Adipocyte (in vitro differentiated cells): ENCODE measurements around the gene CYB5R3.

Experiments
- DNase-seq: peaks from one replicate; pipeline ENCODE4 v3.0.0-alpha.2; 2015; ENCODE audit warnings: low read depth
- H3K27me3 ChIP-seq: replicated peaks from 2 replicates; pipeline ENCODE4 v1.7.0; 2013; ENCODE audit warnings: mild to moderate bottlenecking, low read length, moderate library complexity; ENCODE audit not compliant: control insufficient read depth, insufficient read depth
- H3K36me3 ChIP-seq: 2 replicates; pipeline ENCODE4 v1.7.0; 2013; ENCODE audit warnings: low read length, mild to moderate bottlenecking, moderate library complexity; ENCODE audit not compliant: control insufficient read depth, insufficient read depth, severe bottlenecking
- H3K4me1 ChIP-seq: 2 replicates; pipeline ENCODE4 v1.7.0; 2013; ENCODE audit warnings: mild to moderate bottlenecking, low read length, moderate library complexity; ENCODE audit not compliant: control insufficient read depth, insufficient read depth
- H3K4me3 ChIP-seq: 2 replicates; pipeline ENCODE4 v1.7.0; 2013; ENCODE audit warnings: mild to moderate bottlenecking, low read length, moderate library complexity
- H3K9ac ChIP-seq: 2 replicates; pipeline ENCODE4 v1.7.0; 2013; ENCODE audit warnings: mild to moderate bottlenecking, low read length, moderate library complexity
- H3K9me3 ChIP-seq: 2 replicates; pipeline ENCODE4 v1.7.0; 2013; ENCODE audit warnings: mild to moderate bottlenecking, low read length, moderate library complexity; ENCODE audit not compliant: control insufficient read depth

Gene CYB5R3

DNA sequence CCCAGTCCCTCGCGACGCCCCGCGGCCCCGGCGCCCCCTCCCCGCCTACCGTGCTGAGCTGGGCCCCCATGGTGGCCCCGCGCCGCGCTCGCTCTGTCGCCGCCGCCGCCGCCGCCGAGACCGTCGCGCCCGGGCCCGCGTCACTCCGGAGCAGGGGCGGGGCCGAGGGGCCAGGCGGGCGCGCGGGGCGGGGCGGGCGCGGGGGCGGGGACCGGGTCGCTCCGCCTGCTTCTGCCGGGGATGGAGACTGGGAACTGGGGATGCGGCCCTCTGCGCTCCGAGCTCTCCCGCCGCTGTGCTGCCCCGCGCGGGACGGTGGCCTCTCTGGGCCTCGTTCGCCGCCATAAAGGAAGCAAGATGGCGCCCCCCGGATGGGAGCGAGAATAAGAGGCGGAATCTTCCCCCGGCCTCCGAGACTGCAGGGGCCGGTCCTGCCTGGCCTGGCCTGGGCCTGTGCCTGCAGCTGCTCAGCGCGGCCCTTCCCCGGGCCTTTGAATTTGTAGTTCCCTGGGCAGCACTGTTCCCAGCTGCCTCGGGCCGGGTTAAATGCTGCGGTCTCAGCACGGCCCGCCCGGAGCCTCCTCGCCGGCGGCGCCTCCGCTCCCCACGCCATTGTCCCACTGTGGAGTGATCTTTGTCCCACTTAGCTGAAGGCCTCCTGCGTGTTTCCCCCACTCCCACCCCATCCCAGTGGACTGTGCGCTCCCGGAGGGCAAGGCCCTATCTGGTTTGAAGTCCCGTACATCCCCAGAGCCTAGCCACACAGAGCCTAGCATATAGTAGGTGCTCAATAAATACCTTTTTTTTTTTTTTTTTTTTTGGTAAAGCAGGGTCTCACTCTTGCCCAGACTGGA is at the start of gene CYB5R3:
Gene CYB5R3, minus strand, starts transcription at position 147 of the 854 bp plus-strand sequence. Its CDS starts 77 bp downstream, at position 70.
- peak within 1 kb of the TSS; percentile 97 for H3K9ac ChIP-seq

DNA sequence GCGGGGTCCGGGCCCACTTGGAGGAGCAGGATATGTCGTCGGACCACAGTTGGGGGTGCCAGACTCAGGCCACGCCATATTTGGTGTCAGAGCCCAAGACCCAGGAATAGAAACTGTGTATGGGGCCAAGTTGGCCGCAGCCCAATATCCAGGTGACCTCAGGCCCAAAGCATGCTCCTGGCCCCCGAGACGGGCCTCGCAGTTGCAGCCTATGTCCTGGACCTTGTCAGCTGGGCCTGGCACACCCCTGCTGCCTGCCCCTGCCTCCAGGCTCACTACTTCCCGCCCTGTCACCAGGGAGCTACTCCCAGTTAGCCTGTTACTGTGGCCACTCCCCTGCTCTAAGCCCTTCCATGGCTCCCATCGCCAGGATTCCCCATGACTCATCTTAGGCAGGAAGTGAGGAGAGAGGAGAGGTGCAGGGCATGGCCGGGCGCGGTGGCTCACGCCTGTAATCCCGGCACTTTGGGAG is 48.4 kb upstream of the CYB5R3 start:
- Histone ChIP-seq H3K4me1 (peaks cover 44% of the 10 kb centered on the region), H3K27me3 (no peaks in the 10 kb centered on the region), H3K36me3 (peaks cover 24% of the 10 kb centered on the region), H3K9ac (peak overlapping the region; percentile 9), H3K9me3 (no peaks in the 10 kb centered on the region), H3K4me3 (no peak overlapping the region)
- DNase-seq: peak; percentile 49

More for the DNA sequence above, at the start of gene CYB5R3:
- H3K27me3 ChIP-seq: no peaks in the 10 kb centered on the region
- no peaks in the 10 kb centered on the region for H3K36me3 ChIP-seq
- no peaks in the 10 kb centered on the region for H3K9me3 ChIP-seq
- H3K4me1 ChIP-seq: peaks cover 56% of the 10 kb centered on the region
- DNase-seq: peak; percentile 92
- H3K4me3 ChIP-seq: peak within 1 kb of the TSS; percentile 90

DNA sequence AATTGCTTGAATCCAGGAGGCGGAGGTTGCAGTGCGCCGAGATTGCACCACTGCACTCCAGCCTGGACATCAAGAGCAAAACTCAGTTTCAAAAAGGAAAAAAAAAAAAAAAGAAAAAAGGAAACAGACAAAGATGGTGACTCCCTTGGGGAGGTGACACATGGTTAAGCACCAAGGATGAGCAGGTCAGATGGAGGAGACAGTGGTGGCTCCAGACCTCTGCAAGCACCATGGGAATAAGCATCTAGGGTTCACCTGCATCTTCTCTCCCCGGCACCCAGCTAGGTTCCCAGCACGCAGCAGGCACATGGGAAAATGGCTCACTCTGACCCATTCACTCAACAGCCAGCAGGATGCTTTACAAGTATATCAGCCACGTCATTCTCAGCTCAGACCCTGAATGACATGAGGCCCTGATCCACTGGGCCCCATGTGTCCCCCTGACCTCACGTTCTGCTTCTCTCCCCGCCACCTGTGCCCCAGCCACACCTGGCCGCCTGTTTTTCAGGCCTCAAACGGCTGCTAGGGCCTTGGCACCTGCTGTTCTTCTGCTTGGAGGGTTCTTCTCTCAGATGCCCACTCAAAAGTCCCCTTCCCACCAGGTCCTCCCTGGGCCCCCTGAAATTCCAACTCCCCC is 47.3 kb upstream of the CYB5R3 start:
- Histone ChIP-seq H3K36me3 (peaks cover 31% of the 10 kb centered on the region), H3K4me3 (no peak overlapping the region), H3K9ac (no peak overlapping the region), H3K4me1 (peaks cover 50% of the 10 kb centered on the region), H3K9me3 (no peaks in the 10 kb centered on the region), H3K27me3 (no peaks in the 10 kb centered on the region)
- DNase-seq: no peak

DNA sequence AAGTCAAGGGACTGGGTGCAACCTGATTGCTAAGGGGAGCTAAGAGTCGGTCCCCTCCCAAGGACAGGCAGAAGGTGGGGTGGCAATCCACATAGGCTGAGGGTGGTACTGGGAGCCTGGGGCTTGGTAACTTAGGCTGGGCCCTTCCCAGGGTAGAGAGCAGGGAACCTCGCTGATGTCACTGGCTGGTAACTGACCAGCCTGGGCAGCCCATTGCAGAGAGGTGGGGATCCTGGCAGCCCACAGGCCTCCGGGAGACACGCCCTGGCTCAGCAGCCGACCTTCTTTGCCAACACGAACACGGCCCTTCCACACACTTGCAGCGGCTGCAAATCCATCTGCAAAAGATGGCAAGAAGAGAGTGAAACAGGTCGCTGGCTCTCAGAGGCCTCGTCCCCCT is 46.1 kb upstream of the CYB5R3 start:
- Histone ChIP-seq H3K27me3 (no peaks in the 10 kb centered on the region), H3K36me3 (peaks cover 32% of the 10 kb centered on the region), H3K4me1 (peaks cover 57% of the 10 kb centered on the region), H3K4me3 (no peak overlapping the region), H3K9me3 (no peaks in the 10 kb centered on the region), H3K9ac (peak overlapping the region; percentile 24)
- DNase-seq: no peak

DNA sequence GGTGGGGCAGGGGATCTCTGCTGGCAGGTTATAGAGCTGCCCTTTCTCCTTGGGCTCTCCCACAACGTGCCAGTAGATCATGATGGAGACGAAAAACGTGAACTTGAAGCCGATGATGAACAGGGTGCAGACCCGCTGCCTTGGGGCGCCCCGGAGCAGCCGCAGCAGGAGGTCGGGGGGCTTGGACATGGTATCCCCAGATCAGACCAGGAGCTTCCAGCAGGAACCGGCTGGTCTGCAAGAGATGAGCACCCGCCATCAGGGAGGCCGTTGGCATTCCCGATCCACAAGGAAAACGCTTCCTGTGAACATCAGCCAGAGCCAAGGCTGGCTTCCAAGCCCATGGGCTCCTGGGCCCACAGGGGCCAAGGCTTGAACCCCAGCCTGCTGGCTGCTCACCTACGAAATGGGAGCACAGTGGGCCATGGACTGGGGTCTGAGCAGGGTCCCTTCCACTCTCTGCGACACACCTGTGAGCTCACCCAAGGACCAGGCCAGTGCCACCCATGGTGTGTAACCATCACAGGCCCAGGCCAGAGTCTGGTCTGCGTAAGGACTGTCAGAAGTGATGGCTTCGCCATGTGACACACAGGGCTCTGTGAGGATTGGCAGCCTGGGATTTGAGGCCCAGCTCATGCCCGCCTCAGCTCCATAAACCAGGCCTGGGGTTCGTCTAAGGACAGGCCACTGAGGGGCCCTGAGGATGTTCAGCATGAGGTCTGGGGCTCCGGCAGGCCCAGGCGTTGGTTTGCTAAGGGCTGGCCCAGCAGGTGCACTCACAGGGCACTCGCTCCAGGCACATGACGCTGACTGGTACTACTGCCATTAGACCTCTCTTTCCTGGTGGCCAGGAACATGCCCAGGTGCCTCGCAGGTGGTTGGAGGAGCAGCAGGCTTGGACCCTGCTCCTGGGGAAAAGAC is 44.8 kb upstream of the CYB5R3 start:
- Histone ChIP-seq H3K9ac (no peak overlapping the region), H3K4me1 (peaks cover 53% of the 10 kb centered on the region), H3K4me3 (no peak overlapping the region), H3K27me3 (no peaks in the 10 kb centered on the region), H3K36me3 (peaks cover 36% of the 10 kb centered on the region), H3K9me3 (no peaks in the 10 kb centered on the region)
- no peak for DNase-seq

DNA sequence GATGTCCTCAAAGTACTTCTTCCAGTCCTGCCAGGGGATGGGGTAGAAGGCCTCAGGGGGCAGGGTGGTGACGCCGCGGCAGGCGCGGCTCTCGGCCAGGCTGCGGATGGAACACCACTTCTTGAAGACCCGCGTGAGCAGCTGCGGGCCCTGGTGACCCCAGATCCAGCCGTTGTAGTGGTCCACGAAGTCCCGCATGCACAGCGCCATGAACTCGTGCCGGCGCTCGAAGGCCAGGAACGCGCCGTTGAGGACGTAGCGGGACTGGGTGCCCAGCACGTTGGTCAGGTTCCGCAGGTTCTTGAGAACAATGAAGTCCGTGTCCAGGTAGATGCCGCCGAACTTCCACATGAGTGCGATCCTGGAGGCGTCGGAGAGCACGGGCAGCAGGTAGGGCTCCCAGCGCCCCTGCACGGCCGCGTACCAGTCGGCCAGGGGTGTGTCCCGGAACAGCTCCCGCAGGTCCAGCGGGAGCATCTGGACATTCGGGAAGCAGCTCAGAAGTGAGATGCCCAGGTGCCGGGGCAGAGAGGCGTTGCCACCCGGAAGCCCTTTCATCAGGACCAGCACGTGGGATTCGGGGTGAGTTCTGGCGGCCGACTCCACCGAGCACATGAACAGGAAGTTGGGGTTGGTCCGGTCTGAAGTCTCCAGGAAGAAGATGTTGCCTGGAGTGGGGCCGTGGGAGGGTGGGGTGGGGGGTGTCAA is 44.0 kb upstream of the CYB5R3 start:
- no peaks in the 10 kb centered on the region for H3K9me3 ChIP-seq
- no peak overlapping the region for H3K4me3 ChIP-seq
- peaks cover 51% of the 10 kb centered on the region for H3K4me1 ChIP-seq
- peaks cover 36% of the 10 kb centered on the region for H3K36me3 ChIP-seq
- H3K9ac ChIP-seq: no peak overlapping the region
- DNase-seq: no peak
- no peaks in the 10 kb centered on the region for H3K27me3 ChIP-seq

DNA sequence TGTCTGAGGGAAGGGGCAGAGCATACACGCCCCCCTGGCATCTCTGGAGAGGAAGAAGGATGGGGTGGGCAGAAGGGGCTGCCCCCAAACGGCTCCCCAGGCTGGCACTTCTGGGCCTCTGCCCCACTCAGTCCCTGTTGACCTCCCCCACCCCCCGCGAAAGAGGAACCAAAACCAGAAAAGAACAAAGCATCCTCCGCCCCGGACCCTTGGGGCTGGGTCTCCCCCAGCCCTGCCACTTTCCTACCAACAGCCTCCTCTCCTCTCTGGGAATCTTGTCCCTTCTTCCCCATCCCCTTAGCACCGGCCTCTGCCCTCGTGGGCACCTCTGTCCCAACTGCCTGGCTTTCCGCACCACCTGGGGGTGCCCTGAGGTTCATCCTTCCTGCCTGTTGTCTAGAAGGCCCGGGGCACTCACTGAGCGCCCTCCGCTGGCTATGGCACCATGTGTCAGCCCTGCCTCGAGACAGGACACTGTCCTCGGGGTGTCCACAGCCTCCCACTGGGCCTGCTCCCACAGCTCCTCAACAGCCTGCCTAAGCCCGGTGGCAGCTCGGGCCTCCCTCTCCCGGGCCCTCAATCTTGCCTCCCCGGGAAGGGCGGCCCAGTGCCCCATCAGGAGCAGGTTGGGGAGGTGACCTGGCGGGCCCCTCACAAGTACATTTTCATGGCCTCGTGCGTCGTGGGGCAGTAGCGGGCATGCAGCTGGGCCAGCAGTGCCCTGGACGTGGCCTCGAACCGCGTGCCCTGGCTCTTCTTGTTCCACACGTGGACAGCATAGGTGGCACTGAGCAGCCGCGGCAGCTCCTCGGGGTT is 43.3 kb upstream of the CYB5R3 start:
- H3K9me3 ChIP-seq: no peaks in the 10 kb centered on the region
- H3K27me3 ChIP-seq: no peaks in the 10 kb centered on the region
- H3K36me3 ChIP-seq: peaks cover 36% of the 10 kb centered on the region
- no peak for DNase-seq
- peaks cover 51% of the 10 kb centered on the region for H3K4me1 ChIP-seq
- no peak overlapping the region for H3K4me3 ChIP-seq
- no peak overlapping the region for H3K9ac ChIP-seq

DNA sequence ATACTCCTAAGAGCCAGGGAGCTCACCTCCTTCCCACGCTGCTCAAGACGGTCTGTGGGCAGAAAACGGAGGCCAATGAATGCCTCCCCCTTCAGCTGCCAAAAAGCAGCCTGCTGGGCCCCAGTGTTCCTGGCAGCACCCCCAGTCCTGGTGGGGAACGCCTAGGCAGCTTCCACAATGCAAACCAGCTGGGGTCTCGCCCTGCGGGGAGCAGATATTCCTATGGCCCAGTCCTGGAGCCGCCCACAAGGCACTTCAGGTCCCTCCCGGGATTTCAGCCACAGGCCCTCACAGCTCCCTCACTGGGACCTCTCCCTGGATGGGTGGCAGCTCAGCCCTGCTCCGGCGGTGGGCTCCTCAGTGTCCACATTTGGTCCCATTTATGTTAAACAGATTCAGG is 42.2 kb upstream of the CYB5R3 start:
- H3K27me3 ChIP-seq: no peaks in the 10 kb centered on the region
- peak overlapping the region; percentile 59 for H3K9ac ChIP-seq
- peaks cover 36% of the 10 kb centered on the region for H3K36me3 ChIP-seq
- H3K4me1 ChIP-seq: peaks cover 51% of the 10 kb centered on the region
- no peaks in the 10 kb centered on the region for H3K9me3 ChIP-seq
- no peak for DNase-seq
- H3K4me3 ChIP-seq: no peak overlapping the region

DNA sequence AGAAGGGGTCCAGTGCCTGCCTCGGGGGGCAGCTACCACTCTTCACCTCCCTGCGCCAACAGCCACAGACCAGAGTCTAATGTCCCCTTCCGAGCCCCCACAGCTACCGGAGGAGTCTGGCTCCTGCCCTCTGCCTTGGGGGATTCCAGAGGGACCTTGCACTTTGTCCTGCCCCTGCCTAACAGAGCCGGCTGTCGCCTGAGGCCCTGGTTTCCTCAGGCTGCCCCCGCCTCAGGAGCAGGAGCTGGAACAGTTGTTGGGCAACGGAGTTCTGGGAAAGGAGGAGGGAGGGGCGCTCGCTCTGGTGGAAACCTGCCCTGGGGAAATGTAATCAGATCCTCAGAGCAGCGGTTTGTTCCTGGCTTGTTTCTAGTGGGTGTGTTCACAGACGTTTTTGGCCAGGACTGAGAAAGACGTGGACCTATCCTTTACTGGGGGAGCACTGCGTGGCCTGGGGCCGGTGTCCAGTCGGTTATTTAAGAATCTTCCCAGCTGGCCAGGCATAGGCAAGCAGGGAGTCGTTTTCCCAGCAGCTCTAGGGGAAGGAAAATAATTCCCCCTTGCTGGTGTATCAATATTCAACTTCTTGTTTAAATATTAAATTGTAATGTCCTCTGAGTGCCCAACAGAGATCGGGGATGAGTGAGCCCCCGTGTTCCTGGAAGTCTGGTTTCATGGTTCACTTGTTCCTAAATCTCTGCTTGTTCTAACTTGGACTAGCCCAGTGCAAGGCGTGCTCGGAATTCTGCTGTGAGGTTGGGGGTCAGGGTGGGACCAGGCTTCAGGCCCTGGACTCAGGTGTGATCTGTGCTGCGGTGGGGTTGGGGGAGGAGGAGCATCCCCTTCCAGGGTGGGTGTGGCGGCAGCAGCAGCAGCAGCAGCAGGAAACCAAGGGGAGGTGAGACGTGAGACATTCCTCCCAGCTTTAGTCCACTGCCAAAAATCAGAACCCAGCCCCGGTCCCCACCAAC is 39.3 kb upstream of the CYB5R3 start:
- Histone ChIP-seq H3K4me3 (peak overlapping the region; percentile 28), H3K9me3 (no peaks in the 10 kb centered on the region), H3K9ac (peak overlapping the region; percentile 89), H3K36me3 (peaks cover 20% of the 10 kb centered on the region), H3K27me3 (no peaks in the 10 kb centered on the region), H3K4me1 (peaks cover 72% of the 10 kb centered on the region)
- DNase-seq: peak; percentile 100
